Measurements from ENCODE around the gene DLG2. TPM values are rescaled to one million over a fixed set of nuclear protein-coding genes. Genes with fewer than 3 reads are reported as not detected.

Gene DLG2
- total RNA-seq, 2 donors from 2014 or later: 3.8 to 16.4 TPM

DNA sequence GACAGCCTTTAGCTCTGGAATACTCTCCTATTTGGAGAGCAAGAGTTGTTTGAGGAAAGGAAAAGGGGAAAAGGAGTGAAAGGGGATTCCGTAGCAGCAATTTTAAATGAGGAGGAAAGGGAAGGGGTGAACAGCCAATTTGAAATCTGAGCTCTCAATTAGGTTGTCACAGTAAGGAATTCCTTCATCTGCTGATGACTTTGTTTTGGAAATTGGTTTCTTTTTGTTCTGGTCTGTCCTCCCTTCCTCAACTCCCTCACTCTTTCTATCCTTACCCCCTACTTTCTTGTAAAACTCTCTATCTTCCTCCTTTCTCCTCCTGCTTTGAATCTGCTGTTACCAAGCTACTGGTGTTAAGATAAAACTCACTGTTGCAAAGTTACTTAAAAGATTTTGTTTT, 1155.6 kb downstream of the DLG2 start:
- TF ChIP-seq CTCF (IDR thresholded peaks at IDR 0.05): no peak
- DNase-seq (ENCODE audit: low spot score): no peak
- H3K27me3 ChIP-seq (replicated peaks; ENCODE audit: insufficient read depth): no peaks in the 10 kb centered on the region
- ATAC-seq (ENCODE audit: insufficient number of reproducible peaks, low FRiP score, low read depth): no peak
- H3K4me3 ChIP-seq: no peak overlapping the region
- no peaks in the 10 kb centered on the region for H3K9me3 ChIP-seq
- no peak overlapping the region for H3K27ac ChIP-seq
- H3K36me3 ChIP-seq: no peaks in the 10 kb centered on the region
- no peaks in the 10 kb centered on the region for H3K4me1 ChIP-seq (ENCODE audit: control insufficient read depth in 1 of 2, low read depth in 2 of 2)

DNA sequence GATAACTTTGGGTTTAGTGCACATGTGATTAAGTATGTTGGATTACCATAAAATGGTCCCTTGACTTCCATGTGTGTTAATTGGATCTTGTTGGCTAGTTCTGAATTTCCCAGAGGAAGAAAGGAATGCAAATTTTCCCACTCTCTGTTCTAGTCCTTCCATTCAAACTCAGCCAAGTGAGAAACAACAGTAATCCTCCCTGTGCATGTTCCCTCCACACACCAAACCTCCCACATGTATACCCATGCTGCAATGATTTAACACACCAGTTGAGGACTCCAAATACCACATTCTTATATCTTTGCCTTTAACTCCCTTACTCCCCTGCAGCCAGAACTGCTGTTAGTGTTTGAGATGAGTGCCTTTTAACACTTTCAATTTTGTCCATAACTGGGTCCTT, 1158.9 kb downstream of the DLG2 start:
- no peak overlapping the region for H3K4me3 ChIP-seq
- no peaks in the 10 kb centered on the region for H3K4me1 ChIP-seq (ENCODE audit: control insufficient read depth in 1 of 2, low read depth in 2 of 2)
- no peak for DNase-seq (ENCODE audit: low spot score)
- TF ChIP-seq CTCF (IDR thresholded peaks at IDR 0.05): no peak
- H3K9me3 ChIP-seq: no peaks in the 10 kb centered on the region
- H3K27ac ChIP-seq: no peak overlapping the region
- no peaks in the 10 kb centered on the region for H3K36me3 ChIP-seq
- no peak for ATAC-seq (ENCODE audit: insufficient number of reproducible peaks, low FRiP score, low read depth)
- H3K27me3 ChIP-seq (replicated peaks; ENCODE audit: insufficient read depth): no peaks in the 10 kb centered on the region

DNA sequence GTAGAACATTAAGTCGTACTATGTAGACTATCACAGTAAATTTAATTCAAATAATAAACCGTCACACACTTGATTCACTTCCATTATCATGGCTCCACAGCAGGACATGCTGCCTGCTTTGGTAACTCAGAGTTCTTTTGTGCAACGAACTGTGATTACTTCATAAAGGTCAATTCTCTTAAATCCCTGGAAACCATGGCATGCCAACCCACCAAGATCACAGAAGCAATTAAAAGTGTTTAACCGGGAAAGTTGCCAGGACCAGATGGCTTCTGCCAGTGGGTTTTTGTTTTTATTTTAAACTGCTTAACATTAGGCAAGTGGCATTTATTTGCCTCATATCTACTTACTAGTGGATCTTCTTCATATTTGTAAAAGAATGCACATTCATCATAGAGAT, 1162.1 kb downstream of the DLG2 start:
- Histone ChIP-seq H3K4me3 (no peak overlapping the region), H3K27me3 (replicated peaks; ENCODE audit: insufficient read depth) (no peaks in the 10 kb centered on the region), H3K9me3 (no peaks in the 10 kb centered on the region), H3K27ac (no peak overlapping the region), H3K4me1 (ENCODE audit: control insufficient read depth in 1 of 2, low read depth in 2 of 2) (no peaks in the 10 kb centered on the region), H3K36me3 (no peaks in the 10 kb centered on the region)
- no peak for TF ChIP-seq CTCF (IDR thresholded peaks at IDR 0.05)
- DNase-seq (ENCODE audit: low spot score): no peak
- ATAC-seq (ENCODE audit: insufficient number of reproducible peaks, low FRiP score, low read depth): no peak

- no peak for TF ChIP-seq CTCF (IDR thresholded peaks at IDR 0.05)
- Histone ChIP-seq H3K27ac (no peak overlapping the region), H3K27me3 (replicated peaks; ENCODE audit: insufficient read depth) (no peaks in the 10 kb centered on the region), H3K36me3 (no peaks in the 10 kb centered on the region), H3K9me3 (no peaks in the 10 kb centered on the region), H3K4me1 (ENCODE audit: control insufficient read depth in 1 of 2, low read depth in 2 of 2) (no peaks in the 10 kb centered on the region), H3K4me3 (no peak overlapping the region)
- DNase-seq (ENCODE audit: low spot score): no peak
- no peak for ATAC-seq (ENCODE audit: insufficient number of reproducible peaks, low FRiP score, low read depth)
These were observed 1171.5 kb downstream of the DLG2 start for GRCh38 chr11:84455691-84456090.

- Histone ChIP-seq H3K4me1 (ENCODE audit: control insufficient read depth in 1 of 2, low read depth in 2 of 2) (no peaks in the 10 kb centered on the region), H3K27me3 (replicated peaks; ENCODE audit: insufficient read depth) (no peaks in the 10 kb centered on the region), H3K36me3 (no peaks in the 10 kb centered on the region), H3K4me3 (no peak overlapping the region), H3K9me3 (no peaks in the 10 kb centered on the region), H3K27ac (no peak overlapping the region)
- DNase-seq (ENCODE audit: low spot score) (no peak), ATAC-seq (ENCODE audit: insufficient number of reproducible peaks, low FRiP score, low read depth) (no peak)
- no peak for TF ChIP-seq CTCF (IDR thresholded peaks at IDR 0.05)
These were observed 1174.9 kb downstream of the DLG2 start for GRCh38 chr11:84452211-84452610.

Data from thoracic aorta (tissue), 2 donors.